Activated CD8-positive, alpha-beta memory T cell treated with anti-CD3 and anti-CD28 coated beads for 1 hour (primary cell): ENCODE data around the gene TRAM2.
A peak's percentile ranks its signal among the peaks of the same experiment; 100 is the strongest.

Experiments used
- DNase-seq, 2 donors: peaks; one replicate each; pipeline ENCODE4 v3.0.0-alpha.2; 2020; ENCODE audit warnings: low read depth in 1 of 2; ENCODE audit errors: extremely low read depth in 1 of 2

Gene TRAM2

GRCh38 chr6:52577022-52577777 lies at the start of gene TRAM2:
TRAM2 (minus strand) TSS chr6:52577060; CDS start chr6:52576915, 145 bp downstream.
- DNase-seq, result peak in 1 of 2 donors; percentile 80

DNA sequence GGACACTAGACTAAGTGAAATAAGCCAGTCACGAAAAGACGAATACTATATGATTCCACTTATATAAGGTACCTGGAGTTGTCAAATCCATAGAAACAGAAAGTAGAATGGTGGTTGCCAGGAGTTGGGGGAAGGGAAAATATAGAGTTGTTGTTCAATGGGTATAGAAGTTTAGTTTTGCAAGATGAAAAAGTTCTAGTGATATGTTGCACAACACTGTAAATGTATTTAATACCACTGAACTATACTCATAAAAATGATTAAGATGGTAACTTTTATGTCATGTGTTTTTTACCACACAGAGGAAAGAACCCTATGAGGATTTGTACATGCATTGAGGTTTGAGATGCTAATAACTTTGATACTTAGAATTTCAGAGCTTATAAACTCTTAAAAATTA lies 46.0 kb upstream of the TRAM2 start:
- DNase-seq, result no peak

- no peak for DNase-seq
These were observed 44.8 kb upstream of the TRAM2 start for GRCh38 chr6:52621631-52622030.

- no peak for DNase-seq
These were observed 44.0 kb upstream of the TRAM2 start for GRCh38 chr6:52620906-52621190.

DNA sequence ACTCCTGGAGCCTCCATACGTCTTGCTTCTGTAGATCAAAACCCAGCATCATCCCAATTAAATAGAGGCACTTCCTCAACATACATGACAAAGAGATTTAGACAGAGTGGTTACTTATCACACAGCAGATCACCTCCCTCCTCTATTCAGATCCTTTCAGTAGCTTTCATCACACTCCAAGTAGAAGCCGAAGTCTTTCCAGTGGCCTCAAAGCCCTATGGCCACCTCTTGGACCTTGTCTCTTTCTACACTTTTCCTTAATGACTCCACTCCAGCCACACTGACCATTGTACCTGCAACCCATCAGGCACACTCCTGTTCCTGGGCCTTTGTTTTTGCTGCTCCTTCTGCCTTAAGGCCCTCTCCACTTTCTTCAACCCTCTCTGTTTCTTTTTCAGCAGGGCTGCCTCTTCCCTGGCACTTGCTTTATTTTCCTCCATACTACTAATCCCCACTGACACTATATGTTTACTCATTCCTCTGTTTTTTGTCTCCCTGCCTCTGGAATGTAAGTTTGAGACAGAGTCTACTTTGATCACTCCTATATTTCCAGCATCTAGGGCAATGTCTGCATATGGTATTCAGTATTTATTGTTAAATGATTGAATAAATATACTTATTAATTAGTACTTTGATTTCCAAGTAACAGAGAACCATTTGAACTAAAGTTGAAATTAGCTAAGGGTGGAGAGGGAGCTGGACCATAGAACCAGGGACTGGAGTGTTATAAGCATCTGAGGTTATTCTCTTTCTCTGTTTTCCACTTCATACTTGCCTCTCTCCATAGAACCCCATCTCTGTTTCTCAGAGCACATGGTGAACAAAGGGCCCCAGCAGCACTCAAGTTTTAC lies 43.4 kb upstream of the TRAM2 start:
- DNase-seq, result no peak

- DNase-seq, result no peak
These were observed 40.2 kb upstream of the TRAM2 start for GRCh38 chr6:52617087-52617486.

DNA sequence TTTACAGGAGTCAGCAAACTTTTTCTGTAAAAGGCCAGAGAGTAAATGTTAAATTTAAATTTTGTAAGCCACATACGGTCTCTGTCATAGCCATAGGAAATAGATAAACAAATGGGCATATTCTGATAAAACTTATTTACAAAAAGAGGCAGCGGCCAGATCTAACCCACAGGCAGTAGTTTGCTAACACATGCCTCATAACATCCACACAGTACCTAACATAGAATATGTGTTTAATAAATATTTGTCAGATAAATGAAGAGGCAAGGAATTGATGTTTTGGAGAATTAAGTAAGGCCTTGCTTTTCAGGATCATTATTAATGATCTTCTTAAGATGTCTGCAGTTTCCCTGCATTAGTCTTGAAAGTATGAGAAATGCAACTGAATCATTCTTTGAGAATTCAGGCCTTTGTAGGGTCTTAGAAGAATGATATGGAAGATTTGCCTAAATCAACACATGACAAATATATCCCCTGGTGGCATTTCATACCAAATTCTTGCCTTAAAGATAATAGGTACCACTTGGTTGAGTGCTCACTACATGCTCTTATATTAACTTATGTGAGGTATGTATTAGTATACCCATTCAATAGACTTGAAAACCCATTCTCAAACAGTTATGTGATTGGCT lies 39.3 kb upstream of the TRAM2 start:
- no peak for DNase-seq

GRCh38 chr6:52612336-52613054 lies 35.6 kb upstream of the TRAM2 start:
- DNase-seq, result no peak

DNA sequence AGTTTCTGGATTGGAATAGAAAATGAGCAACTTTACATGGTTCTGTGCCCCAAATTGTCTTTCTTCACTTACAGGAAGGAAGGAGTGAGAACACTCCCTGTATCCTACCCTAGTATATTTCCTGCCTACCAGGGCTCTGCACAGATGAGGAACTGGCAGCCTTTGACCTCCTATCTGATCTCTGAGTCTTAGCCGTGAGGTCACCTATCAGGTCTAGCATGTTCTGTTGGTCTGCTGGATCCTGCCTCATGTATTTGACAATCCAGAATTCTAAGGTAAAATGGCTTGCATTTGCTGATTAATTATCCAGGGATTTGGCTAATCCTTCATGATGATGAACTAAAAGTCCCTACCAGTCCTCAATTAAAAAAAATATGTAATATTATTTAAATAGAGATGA lies 35.0 kb upstream of the TRAM2 start:
- no peak for DNase-seq

- no peak for DNase-seq
These were observed 34.0 kb upstream of the TRAM2 start for GRCh38 chr6:52610745-52611355.

DNA sequence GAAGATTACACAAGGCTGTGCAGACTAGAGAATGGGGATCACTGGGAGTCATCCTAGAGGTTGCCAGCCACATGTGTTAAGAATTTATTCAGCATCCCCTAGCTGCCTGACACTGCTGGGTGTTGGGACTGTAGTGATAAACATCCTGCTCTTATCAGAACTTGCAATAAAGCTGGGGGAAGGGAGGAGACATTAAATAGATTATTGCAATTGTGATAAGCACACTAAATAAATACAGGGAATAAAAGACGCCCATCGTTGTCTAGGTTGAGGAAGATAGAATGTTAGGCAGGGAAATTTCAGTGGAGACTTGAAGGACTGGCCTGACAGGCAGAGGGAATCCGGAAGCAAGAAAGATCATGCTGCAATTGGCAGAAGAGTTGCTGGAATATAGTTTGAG lies 33.2 kb upstream of the TRAM2 start:
- no peak for DNase-seq

DNA sequence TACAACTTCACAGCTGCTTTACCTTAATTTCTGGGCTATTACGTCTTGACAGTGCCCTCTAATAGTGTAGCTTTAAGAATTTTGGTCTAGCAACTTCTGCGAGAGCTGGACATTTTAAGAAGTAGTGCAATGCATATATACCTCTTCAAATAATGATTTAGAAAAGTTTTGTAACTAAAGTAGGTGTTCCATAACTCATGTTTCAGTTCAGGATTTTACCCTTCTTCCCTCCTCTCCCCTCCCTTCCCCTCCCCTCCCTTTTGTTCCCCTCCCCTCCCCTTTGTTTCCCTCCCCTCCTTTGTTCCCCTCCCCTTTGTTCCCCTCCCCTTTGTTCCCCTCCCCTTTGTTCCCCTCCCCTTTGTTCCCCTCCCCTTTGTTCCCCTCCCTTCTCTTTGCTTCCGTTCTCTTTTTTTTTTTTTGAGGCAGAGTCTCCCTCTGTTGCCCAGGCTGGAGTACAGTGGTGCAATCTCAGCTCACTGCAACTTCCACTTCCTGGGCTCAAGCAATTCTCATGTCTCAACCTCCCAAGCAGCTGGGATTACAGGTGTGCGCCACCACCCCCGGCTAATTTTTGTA lies 28.8 kb upstream of the TRAM2 start:
- DNase-seq, result no peak

DNA sequence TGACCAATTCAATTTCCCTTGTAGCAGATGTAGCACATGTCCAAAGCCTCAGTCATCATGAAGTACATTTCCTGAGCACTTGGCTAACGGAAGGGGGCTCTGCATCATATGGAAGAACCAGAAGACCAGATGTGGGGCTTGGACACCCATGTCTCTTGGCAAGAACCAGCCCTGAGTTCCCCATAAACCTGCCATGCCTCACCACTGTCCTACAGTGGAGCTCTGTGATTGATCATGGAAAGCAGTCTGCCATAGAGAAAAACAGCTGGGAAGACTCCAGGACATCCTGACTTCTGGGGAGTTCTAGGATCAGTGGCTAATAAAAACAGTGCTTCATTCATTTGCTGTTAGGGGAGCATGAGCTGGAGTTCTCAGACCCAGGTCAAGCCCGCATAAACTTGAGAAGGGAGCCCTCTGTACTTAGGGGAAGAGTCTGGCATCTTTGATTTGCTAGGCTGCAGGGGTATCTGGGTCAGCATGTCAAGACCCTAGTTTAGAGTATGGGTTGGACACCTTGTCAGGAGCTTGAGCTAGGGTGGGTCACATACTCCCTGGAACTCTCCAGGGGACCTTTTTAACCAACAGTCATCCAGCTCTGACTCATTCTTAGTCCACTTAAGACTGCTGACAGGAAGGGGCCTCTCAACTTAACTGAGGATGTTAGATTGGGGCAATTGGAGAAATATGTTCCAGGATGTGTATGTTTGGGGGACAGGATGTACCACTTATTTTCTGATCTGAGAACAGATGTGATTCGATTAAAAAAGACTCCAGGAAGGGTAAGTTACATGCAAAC lies 26.3 kb upstream of the TRAM2 start:
- DNase-seq, result no peak

DNA sequence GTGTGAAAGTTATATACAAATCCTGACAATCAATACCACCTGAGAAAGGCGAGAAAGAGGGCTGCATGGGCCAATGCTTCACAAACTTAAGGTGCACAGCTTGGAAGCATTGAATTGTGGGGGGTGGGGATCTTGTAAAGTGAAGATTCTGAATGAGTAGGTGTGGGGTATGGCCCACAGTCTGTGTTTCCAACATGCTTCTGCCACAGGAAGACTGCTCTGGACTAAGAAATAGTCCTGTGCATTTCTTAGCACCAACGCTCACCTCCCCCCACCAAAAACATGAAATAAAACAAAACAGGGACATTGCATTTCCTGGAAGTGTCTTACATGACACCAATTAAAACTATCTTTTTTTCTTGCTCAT lies 21.9 kb upstream of the TRAM2 start:
- DNase-seq, result no peak

DNA sequence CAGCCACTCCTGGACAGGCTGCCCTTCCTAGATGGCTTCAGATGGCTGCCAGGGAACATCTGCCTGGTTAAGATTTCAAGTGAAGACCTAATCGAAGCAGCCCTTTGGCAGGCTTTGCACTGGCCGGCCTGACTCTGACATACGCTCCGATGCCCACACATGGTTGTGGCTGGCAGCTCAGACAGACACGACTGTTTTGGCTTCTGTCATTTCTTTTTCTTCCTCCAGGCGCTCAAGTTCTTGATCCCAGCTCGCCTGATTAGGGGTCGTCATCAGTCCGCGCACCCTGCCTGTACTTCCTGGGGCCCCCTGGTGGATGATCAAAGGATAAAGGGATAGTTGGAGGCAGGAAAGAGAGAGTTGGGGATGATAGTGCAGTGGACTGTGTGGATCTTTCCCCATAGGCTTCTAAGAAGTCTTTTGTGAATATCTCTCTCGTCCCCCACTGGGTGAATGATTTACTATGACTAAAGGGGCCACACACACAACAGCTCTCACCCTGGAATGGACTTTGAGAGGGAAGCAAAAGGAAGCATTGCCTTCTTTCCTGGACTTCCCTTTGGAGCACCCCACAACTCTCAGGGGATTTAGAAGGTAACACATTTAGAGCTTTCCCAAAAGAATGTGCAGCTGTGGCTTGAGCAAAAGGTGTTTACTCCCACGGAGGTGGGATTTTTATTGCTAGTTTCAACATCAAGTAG lies 21.4 kb upstream of the TRAM2 start:
- DNase-seq, result no peak

GRCh38 chr6:52597738-52598122 lies 20.9 kb upstream of the TRAM2 start:
- no peak for DNase-seq

GRCh38 chr6:52596371-52597028 lies 19.6 kb upstream of the TRAM2 start:
- DNase-seq, result no peak

GRCh38 chr6:52595796-52596130 lies 18.9 kb upstream of the TRAM2 start:
- DNase-seq, result no peak
